GM18505 (cell line): Measurements from ENCODE around the gene SERPINB6.
"Not testable (repeated sequence)": the region's sequence is repeated elsewhere in the genome, so short reads cannot be mapped to it uniquely, and the experiment has no call there.

Source experiments
- ATAC-seq: cut with Tn5 transposase; IDR thresholded peaks from one replicate; pipeline ENCODE4 v1.9.1; 2021; ENCODE audit not compliant: unreplicated experiment
- POLR2A ChIP-seq: IDR thresholded peaks from 4 replicates; pipeline ENCODE4 v1.6.1; 2011; ENCODE audit warnings: borderline replicate concordance; ENCODE audit not compliant: insufficient read depth, insufficient read length; ENCODE audit errors: extremely low read depth

The SERPINB6 gene

GRCh38 chr6:2901645-2902502 lies 69.5 kb downstream of the SERPINB6 start:
- TF ChIP-seq POLR2A: peak; percentile 24
- not testable (repeated sequence) for ATAC-seq

GRCh38 chr6:2900821-2901644 lies 70.3 kb downstream of the SERPINB6 start:
- TF ChIP-seq POLR2A: no peak
- ATAC-seq: no peak

- no peak for ATAC-seq
- TF ChIP-seq POLR2A: no peak
Measured at GRCh38 chr6:2900221-2900807, 71.1 kb downstream of the SERPINB6 start.

GRCh38 chr6:2899596-2899995 lies 71.8 kb downstream of the SERPINB6 start:
- ATAC-seq: no peak
- TF ChIP-seq POLR2A: peak; percentile 42
